ENCODE data around the gene CCS. TPM values are rescaled to one million over a fixed set of nuclear protein-coding genes. Genes with fewer than 3 reads are reported as not detected.

Gene CCS
- total and polyA plus RNA-seq, 2 of the 4 experiments (the other 2 are of a cell fraction): 20.1 to 53.0 TPM

DNA sequence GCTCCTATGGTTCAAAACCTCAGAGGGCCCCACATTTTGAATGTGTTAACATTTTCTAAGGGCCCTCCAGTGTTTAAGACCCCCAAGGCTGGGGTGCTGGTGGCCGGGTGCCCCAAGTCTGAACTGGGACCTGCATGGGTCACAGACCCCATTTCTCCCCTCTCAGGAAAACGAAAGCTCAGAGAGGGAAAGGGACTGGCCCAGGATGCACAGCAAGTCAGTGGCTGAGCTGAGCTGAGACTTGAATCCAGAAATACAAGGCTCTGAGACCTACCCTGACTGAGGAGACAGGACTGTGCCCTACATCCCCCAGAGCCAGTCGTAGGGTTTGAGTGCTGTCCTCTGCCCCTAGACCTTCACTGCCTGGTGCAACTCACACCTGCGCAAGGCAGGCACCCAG is 42.1 kb upstream of the CCS start:
- DNase-seq (no peak), ATAC-seq (ENCODE audit: low read depth) (no peak)
- dilution Hi-C loops (cut with HindIII; ENCODE audit: low sequenced_read_pairs, unreplicated experiment): no loop called here
- no CpG with 5 or more reads among the region's 4 CpGs for WGBS, 2 experiments (ENCODE audit: extremely low coverage in 2 of 2, insufficient read length in 1 of 2)
- Histone ChIP-seq H3K4me2 (ENCODE audit: low read depth, low read length) (no peak overlapping the region), H2BK5ac (ENCODE audit: low read depth, low read length, poor library complexity, severe bottlenecking) (no peak overlapping the region), H3K14ac (replicated peaks; ENCODE audit: low read depth, low read length) (no peak overlapping the region), H3K23ac (ENCODE audit: low read depth, low read length) (no peak overlapping the region), H4K5ac (ENCODE audit: low read depth, low read length) (no peak overlapping the region), H3K18ac (ENCODE audit: low read depth, low read length) (no peak overlapping the region), H2AK9ac (replicated peaks; ENCODE audit: low read depth, low read length, poor library complexity) (no peak overlapping the region), H4K20me1 (ENCODE audit: insufficient read depth, low read length) (no peaks in the 10 kb centered on the region), H2AFZ (replicated peaks; ENCODE audit: low read length, poor library complexity) (no peak overlapping the region), H3K56ac (ENCODE audit: extremely low read depth, insufficient read depth, low read length) (no peak overlapping the region), H2AK5ac (ENCODE audit: low read depth, low read length) (no peak overlapping the region), H2BK20ac (ENCODE audit: low read depth, low read length) (no peak overlapping the region), H3K4me3 (ENCODE audit: insufficient read depth, low read depth, low read length) (no peak overlapping the region), H3K27ac (ENCODE audit: insufficient read depth, low read length) (no peak overlapping the region), H3K9ac (ENCODE audit: low read depth, low read length) (no peak overlapping the region), H2BK15ac (ENCODE audit: low read depth, low read length) (no peak overlapping the region), H3K27me3 (ENCODE audit: control insufficient read depth, insufficient read depth, low read length) (peaks cover 34% of the 10 kb centered on the region), H3K36me3 (ENCODE audit: control insufficient read depth, insufficient read depth, low read length) (no peaks in the 10 kb centered on the region), H4K91ac (ENCODE audit: insufficient read depth, low read depth, low read length) (no peak overlapping the region), H3K9me3 (ENCODE audit: control insufficient read depth, insufficient read depth, low read length) (no peaks in the 10 kb centered on the region), H4K8ac (ENCODE audit: low read depth in 2 of 2, low read length in 2 of 2) (no peak overlapping the region), H3K4me1 (ENCODE audit: control insufficient read depth, insufficient read depth, low read length) (no peaks in the 10 kb centered on the region; the same call in 1 of the 2 replicates), H3K79me1 (ENCODE audit: low read depth in 1 of 2, low read length in 2 of 2) (no peaks in the 10 kb centered on the region), H2BK120ac (ENCODE audit: low read depth, low read length) (no peak overlapping the region), H3K9me1 (ENCODE audit: insufficient read depth, low read length) (no peaks in the 10 kb centered on the region), H3K4ac (ENCODE audit: low read depth, low read length) (no peak overlapping the region)
- BruUV-seq (replicated peaks): no TSS peak
- TF ChIP-seq POLR2A (IDR thresholded peaks at IDR 0.05; ENCODE audit: low read depth, low read length) (no peak), SMC3 (IDR thresholded peaks at IDR 0.05; ENCODE audit: low read depth, low read length) (no peak), CHD1 (IDR thresholded peaks at IDR 0.05; ENCODE audit: low read depth, low read length) (no peak), RFX5 (IDR thresholded peaks at IDR 0.05; ENCODE audit: low read depth, low read length) (no peak), MXI1 (IDR thresholded peaks at IDR 0.05; ENCODE audit: borderline replicate concordance, low read depth, low read length) (no peak), MAZ (IDR thresholded peaks at IDR 0.05; ENCODE audit: borderline replicate concordance, low read depth, low read length) (no peak), RAD21 (IDR thresholded peaks at IDR 0.05; ENCODE audit: low read length) (no peak), RCOR1 (IDR thresholded peaks at IDR 0.05; ENCODE audit: insufficient replicate concordance, low read length) (no peak), CEBPB (IDR thresholded peaks at IDR 0.05; ENCODE audit: low read depth, low read length) (no peak), BHLHE40 (IDR thresholded peaks at IDR 0.05; ENCODE audit: low read depth, low read length) (no peak), NFE2L2 (IDR thresholded peaks at IDR 0.05; ENCODE audit: low read depth, low read length) (no peak), FOS (IDR thresholded peaks at IDR 0.05; ENCODE audit: low read depth, low read length) (no peak), MAFK (IDR thresholded peaks at IDR 0.05; ENCODE audit: low read depth, low read length) (no peak)
- TF ChIP-seq, protein P1, sequence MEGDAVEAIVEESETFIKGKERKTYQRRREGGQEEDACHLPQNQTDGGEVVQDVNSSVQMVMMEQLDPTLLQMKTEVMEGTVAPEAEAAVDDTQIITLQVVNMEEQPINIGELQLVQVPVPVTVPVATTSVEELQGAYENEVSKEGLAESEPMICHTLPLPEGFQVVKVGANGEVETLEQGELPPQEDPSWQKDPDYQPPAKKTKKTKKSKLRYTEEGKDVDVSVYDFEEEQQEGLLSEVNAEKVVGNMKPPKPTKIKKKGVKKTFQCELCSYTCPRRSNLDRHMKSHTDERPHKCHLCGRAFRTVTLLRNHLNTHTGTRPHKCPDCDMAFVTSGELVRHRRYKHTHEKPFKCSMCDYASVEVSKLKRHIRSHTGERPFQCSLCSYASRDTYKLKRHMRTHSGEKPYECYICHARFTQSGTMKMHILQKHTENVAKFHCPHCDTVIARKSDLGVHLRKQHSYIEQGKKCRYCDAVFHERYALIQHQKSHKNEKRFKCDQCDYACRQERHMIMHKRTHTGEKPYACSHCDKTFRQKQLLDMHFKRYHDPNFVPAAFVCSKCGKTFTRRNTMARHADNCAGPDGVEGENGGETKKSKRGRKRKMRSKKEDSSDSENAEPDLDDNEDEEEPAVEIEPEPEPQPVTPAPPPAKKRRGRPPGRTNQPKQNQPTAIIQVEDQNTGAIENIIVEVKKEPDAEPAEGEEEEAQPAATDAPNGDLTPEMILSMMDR (conservative IDR thresholded peaks at IDR 0.05; ENCODE audit: low read depth, low read length): no peak
- TF ChIP-seq, protein P2, sequence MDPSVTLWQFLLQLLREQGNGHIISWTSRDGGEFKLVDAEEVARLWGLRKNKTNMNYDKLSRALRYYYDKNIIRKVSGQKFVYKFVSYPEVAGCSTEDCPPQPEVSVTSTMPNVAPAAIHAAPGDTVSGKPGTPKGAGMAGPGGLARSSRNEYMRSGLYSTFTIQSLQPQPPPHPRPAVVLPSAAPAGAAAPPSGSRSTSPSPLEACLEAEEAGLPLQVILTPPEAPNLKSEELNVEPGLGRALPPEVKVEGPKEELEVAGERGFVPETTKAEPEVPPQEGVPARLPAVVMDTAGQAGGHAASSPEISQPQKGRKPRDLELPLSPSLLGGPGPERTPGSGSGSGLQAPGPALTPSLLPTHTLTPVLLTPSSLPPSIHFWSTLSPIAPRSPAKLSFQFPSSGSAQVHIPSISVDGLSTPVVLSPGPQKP (IDR thresholded peaks at IDR 0.05; ENCODE audit: borderline replicate concordance, low read depth, low read length): no peak
- TF ChIP-seq, protein P3, sequence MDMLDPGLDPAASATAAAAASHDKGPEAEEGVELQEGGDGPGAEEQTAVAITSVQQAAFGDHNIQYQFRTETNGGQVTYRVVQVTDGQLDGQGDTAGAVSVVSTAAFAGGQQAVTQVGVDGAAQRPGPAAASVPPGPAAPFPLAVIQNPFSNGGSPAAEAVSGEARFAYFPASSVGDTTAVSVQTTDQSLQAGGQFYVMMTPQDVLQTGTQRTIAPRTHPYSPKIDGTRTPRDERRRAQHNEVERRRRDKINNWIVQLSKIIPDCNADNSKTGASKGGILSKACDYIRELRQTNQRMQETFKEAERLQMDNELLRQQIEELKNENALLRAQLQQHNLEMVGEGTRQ (IDR thresholded peaks at IDR 0.05; ENCODE audit: low read depth, low read length): no peak
- ChIA-PET CTCF (no interaction called here), POLR2A (ENCODE audit: unreplicated experiment) (no interaction called here)
- intact Hi-C loops (cut with micrococcal nuclease): no loop called here
- in situ Hi-C loops (cut with MboI; ENCODE audit: low sequenced_read_pairs): no loop called here

Data from IMR-90 (cell line).